Measurements from ENCODE around the gene ULK1.
"Not testable (repeated sequence)": the region's sequence is repeated elsewhere in the genome, so short reads cannot be mapped to it uniquely, and the experiment has no call there.

- TF ChIP-seq CTCF, EZH2phosphoT487 (IDR thresholded peaks at IDR 0.05): not testable (repeated sequence)
Observed at GRCh38 chr12:131960590-131961325, 66.3 kb downstream of the ULK1 start.
